Stimulated activated CD8-positive, alpha-beta memory T cell treated with anti-CD3 and anti-CD28 coated beads, Interleukin-7, amount 100 ng/mL, for 1 hour (primary cell): Measurements from ENCODE around the gene FDCSP.
"Not testable (repeated sequence)": the region's sequence is repeated elsewhere in the genome, so short reads cannot be mapped to it uniquely, and the experiment has no call there.

Source experiments
- DNase-seq, 2 donors: peaks; one replicate each; pipeline ENCODE4 v3.0.0-alpha.2; 2020; ENCODE audit warnings: low read depth in 2 of 2

FDCSP gene

DNA sequence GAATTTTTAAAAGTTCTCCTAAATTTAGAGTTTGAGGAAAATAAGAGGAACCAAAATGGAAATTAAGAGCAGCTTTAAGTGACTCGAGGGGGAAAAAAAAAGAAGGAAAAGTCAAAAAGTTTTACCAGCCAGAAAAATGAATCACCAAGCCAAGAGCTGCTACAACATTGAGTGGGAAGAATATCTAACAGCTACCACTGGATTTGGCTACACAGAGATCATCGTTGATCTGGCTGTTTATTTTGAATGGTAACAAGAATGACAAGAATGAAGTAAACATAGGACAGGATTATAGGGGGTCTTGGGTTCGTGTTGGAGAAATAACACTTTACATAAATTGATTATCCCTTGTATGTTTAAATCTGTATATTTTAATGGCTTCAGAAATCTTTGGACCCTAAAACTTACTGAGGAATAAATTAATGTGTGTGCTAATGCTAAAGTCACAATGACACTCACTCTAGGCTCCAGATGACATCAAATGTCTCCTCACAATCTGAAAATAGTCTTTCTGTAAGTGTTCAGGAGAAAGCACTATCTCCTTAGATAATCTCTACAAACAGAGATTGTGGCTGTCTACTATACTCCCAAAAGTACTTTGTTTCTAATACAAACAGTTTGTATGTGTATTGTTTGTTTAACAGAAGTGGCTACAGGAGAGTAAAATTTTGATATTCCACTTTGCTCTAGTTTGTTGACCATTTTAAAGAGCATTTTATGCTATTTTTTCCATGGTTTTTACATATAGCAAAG is 13.4 kb downstream of the FDCSP start:
- DNase-seq, result no peak

DNA sequence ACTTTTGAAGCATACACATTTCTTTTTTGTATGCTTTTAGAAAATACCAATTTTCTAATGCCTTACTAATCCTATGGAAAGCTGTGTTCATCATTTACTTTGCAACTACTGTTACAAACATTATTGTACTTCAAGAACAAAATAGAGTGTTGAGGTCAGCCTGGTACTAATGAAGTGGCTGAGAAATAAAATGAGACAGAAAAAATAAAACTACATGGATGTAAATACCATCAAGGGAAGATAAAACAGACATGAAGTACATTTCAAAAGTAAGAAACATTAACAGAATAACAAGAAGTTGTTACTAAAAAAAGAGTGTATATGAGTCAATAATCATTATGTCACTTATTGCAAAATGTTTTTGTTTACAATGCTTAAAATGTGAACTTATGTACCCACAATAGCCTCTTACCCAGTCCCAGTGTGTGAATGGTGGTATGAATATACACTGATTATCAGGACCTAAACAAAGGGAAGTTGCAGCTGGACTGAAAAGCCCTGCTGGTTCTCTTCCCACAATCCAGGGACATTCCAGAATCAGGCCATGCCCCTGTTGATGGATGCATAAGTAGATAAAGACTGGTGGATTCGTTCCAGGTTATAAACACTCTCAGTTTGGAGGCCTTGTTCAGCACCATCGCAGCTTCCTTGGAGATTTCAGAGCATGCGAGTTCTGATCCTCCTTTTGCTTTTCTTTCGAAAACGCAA is 14.1 kb downstream of the FDCSP start:
- DNase-seq, result no peak

DNA sequence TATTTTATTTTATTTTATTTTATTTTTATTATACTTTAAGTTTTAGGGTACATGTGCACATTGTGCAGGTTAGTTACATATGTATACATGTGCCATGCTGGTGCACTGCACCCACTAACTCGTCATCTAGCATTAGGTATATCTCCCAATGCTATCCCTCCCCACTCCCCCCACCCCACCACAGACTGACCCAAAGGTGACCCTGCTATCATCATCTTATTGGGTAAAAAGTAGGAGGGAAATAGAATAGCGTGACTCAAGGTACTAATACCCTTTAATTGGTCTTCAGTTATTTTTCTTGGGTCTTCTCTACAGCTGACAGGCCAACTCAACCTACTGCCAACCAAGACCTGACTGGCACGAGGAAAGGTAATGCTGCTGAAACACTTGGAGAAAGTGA is 16.4 kb downstream of the FDCSP start, which contains the start of gene CSN3:
CSN3 (plus strand) TSS at position 301 of the 400 bp plus-strand sequence. CDS start 2,223 bp downstream, outside the sequence.
- DNase-seq, result not testable (repeated sequence)

GRCh38 chr4:70243091-70243490 is 17.2 kb downstream of the FDCSP start:
- DNase-seq, result no peak

DNA sequence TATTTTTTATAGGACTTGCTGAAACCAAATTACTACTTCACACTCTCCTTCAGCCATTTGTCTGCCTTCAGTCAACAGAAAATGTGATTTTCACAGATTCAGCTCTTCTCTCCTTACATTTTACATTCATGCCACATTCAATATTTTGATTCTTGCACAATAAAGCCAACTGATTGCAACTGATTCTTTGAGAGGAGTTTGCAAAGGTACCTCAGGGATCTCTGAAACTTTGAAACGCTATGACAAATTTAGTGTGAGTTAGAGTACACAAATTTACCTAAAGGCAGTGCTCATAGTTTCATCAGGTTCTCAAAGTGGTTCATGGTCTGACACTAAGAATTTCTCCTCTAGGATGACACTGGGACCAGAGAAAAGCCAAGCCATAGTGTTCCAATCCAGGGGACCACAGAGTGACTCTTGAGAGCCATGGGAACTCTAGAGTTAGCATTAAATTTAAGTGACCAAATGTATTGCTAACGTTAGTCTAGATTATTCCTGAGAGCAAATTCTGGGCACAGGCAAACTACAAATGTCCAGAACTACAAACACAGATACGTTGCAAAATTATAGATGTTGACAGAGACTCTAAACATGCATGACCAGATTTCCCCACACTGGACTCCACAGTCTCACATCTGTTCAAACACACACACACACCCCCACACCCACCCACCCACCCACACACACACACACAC is 25.5 kb downstream of the FDCSP start:
- no peak for DNase-seq

- no peak for DNase-seq
Measured at GRCh38 chr4:70251945-70252277, 26.0 kb downstream of the FDCSP start.

DNA sequence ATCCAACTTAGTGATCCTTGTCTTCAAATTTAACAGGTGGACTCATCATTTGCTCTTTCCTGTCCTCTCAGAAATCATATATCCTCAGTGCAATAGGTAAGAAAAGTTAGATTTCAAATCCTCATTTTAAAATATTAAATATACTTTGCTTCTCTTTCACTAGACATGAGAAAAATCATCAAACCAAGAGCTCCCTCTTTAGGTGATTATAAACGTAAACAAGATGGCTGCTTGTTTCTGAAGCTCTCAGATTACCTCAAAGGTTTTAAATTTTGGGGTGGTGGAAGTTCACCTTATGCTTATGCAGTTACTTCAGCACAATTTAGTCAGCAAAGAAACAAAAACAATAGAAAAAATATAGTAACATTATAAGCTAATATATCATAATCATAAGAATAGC is 43.8 kb downstream of the FDCSP start:
- no peak for DNase-seq

DNA sequence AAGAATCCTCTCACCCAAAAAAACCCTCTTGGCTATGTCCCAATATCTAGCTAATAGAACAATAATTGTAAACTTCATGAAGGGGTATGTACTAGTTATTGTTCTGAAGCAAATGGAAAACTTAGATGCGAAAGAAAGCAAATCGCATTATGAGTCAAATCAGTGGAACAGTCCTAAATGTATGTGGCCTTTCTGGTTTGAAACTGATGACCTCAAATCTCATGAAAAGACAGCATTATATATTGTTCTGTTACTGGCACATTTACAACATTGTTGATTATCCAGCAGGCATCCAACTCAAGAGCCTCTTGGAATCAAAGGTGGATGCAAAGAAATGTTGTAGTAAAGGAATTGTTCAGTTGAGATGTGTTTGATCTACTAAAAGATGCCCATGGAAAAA is 51.2 kb downstream of the FDCSP start:
- DNase-seq, result no peak

DNA sequence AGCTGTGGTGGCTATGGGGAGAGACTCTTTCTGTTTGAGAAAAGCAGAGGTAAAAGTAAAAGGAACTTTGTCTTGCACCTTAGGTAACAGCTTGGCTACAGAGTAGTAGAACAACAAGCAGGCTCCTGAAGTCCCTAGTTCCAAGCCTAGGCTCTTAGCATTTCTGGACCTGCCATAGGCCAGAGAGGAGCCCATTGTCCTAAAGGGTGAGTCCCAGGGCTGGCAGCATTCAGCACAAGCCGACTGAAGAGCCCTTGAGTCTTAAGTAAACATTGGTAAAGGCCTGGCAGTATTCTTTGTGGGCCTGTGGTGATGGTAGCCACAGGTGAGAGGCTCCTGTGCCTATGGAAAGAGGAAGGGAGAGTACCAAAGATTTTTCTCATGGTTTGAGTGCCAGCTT is 54.6 kb downstream of the FDCSP start:
- DNase-seq, result no peak
